DND-41 (cell line): Measurements from ENCODE around the gene RBM47.

Experiments
- ATAC-seq: fragments of 200-7000 bp; cut with Tn5 transposase; 3 replicates; pipeline ENCODE4 v1.9.1; 2021; ENCODE audit warnings: low read depth; ENCODE audit not compliant: insufficient read depth
- DNase-seq: peaks from one replicate; pipeline ENCODE4 v3.0.0-alpha.2; 2020
- H2AFZ ChIP-seq: 2 replicates; pipeline ENCODE4 v1.6.0; 2012; ENCODE audit warnings: low read depth, low read length
- H3K27ac ChIP-seq: 2 replicates; pipeline ENCODE4 v1.5.1; 2012; ENCODE audit warnings: low read length, inconsistent platforms
- H3K27me3 ChIP-seq: fragments of 200-600 bp; sonication (generic); 2 replicates; pipeline ENCODE4 v1.6.0; 2012; ENCODE audit warnings: low read length, mild to moderate bottlenecking, inconsistent platforms; ENCODE audit not compliant: insufficient read depth, poor library complexity
- H3K36me3 ChIP-seq: 2 replicates; pipeline ENCODE4 v1.5.1; 2012; ENCODE audit warnings: low read length, inconsistent platforms; ENCODE audit not compliant: insufficient read depth
- H3K4me1 ChIP-seq: 2 replicates; pipeline ENCODE4 v1.5.1; 2012; ENCODE audit warnings: mild to moderate bottlenecking, low read length; ENCODE audit not compliant: insufficient read depth
- H3K4me2 ChIP-seq: 2 replicates; pipeline ENCODE4 v1.6.0; 2012; ENCODE audit warnings: mild to moderate bottlenecking, moderate library complexity, low read length, inconsistent platforms; ENCODE audit not compliant: insufficient read depth
- H3K4me3 ChIP-seq, 2 experiments: fragments of 200-600 bp in 1 of 2; shearing (Covaris generic) in 1 of 2; 2 replicates each; pipeline ENCODE4 v1.5.1; 2012 to 2016; ENCODE audit warnings: inconsistent platforms in 2 of 2, low read length in 2 of 2, mild to moderate bottlenecking in 2 of 2, low read depth in 1 of 2, moderate library complexity in 1 of 2
- H3K79me2 ChIP-seq: 2 replicates; pipeline ENCODE4 v1.6.0; 2012; ENCODE audit warnings: low read length, inconsistent platforms; ENCODE audit not compliant: insufficient read depth
- H3K9ac ChIP-seq: 2 replicates; pipeline ENCODE4 v1.6.0; 2012; ENCODE audit warnings: low read depth, mild to moderate bottlenecking, inconsistent platforms, low read length, moderate library complexity
- H3K9me3 ChIP-seq: 2 replicates; pipeline ENCODE4 v1.5.1; 2012; ENCODE audit warnings: low read length, moderate library complexity, mild to moderate bottlenecking, inconsistent platforms; ENCODE audit not compliant: insufficient read depth, severe bottlenecking
- H4K20me1 ChIP-seq: 2 replicates; pipeline ENCODE4 v1.6.0; 2012; ENCODE audit warnings: low read length; ENCODE audit not compliant: insufficient read depth
- CTCF ChIP-seq: IDR thresholded peaks from 2 replicates; pipeline ENCODE4 v1.5.1; 2012; ENCODE audit warnings: borderline replicate concordance, low read length, moderate library complexity, mild to moderate bottlenecking; ENCODE audit not compliant: poor library complexity, severe bottlenecking; ENCODE audit errors: extremely low read depth
- EZH2 ChIP-seq: IDR thresholded peaks from 3 replicates; pipeline ENCODE4 v1.6.1; 2012; ENCODE audit warnings: borderline replicate concordance, low read depth, mild to moderate bottlenecking, moderate library complexity, low read length, inconsistent platforms; ENCODE audit not compliant: severe bottlenecking

RBM47 gene

GRCh38 chr4:40599431-40599830, 30.2 kb downstream of the RBM47 start:
- no peaks in the 10 kb centered on the region for H3K27me3 ChIP-seq
- no peak overlapping the region for H2AFZ ChIP-seq
- no peak overlapping the region for H3K4me3 ChIP-seq
- H3K9me3 ChIP-seq: no peaks in the 10 kb centered on the region
- H3K79me2 ChIP-seq: no peaks in the 10 kb centered on the region
- TF ChIP-seq EZH2 (no peak), CTCF (no peak)
- no peaks in the 10 kb centered on the region for H4K20me1 ChIP-seq
- DNase-seq: no peak
- H3K36me3 ChIP-seq: no peaks in the 10 kb centered on the region
- no peaks in the 10 kb centered on the region for H3K4me1 ChIP-seq
- H3K27ac ChIP-seq: no peak overlapping the region
- no peak for ATAC-seq
- H3K4me2 ChIP-seq: no peak overlapping the region
- H3K9ac ChIP-seq: no peak overlapping the region

- H3K27ac ChIP-seq: no peak overlapping the region
- no peaks in the 10 kb centered on the region for H3K79me2 ChIP-seq
- TF ChIP-seq CTCF (no peak), EZH2 (no peak)
- H3K36me3 ChIP-seq: no peaks in the 10 kb centered on the region
- H3K9me3 ChIP-seq: no peaks in the 10 kb centered on the region
- no peak for DNase-seq
- no peaks in the 10 kb centered on the region for H4K20me1 ChIP-seq
- H3K27me3 ChIP-seq: peaks cover 2% of the 10 kb centered on the region
- no peak overlapping the region for H3K4me3 ChIP-seq
- H3K4me2 ChIP-seq: no peak overlapping the region
- H2AFZ ChIP-seq: no peak overlapping the region
- no peak overlapping the region for H3K9ac ChIP-seq
- ATAC-seq: no peak
- H3K4me1 ChIP-seq: no peaks in the 10 kb centered on the region
These were observed 33.1 kb downstream of the RBM47 start for GRCh38 chr4:40596522-40596921.

- Histone ChIP-seq H4K20me1 (no peaks in the 10 kb centered on the region), H3K79me2 (no peaks in the 10 kb centered on the region), H3K27ac (no peak overlapping the region), H2AFZ (no peak overlapping the region), H3K9me3 (no peaks in the 10 kb centered on the region), H3K4me2 (no peak overlapping the region), H3K4me3 (no peak overlapping the region), H3K36me3 (no peaks in the 10 kb centered on the region), H3K27me3 (peaks cover 2% of the 10 kb centered on the region), H3K9ac (no peak overlapping the region), H3K4me1 (no peaks in the 10 kb centered on the region)
- TF ChIP-seq EZH2 (no peak), CTCF (no peak)
- DNase-seq: no peak
- ATAC-seq: no peak
These were observed 33.7 kb downstream of the RBM47 start for GRCh38 chr4:40595981-40596380.
